HepG2 (cell line): Measurements from ENCODE around the gene SH2D6. TPM values are rescaled to one million over a fixed set of nuclear protein-coding genes. Genes with fewer than 3 reads are reported as not detected.

Experiments
- ATF5 ChIP-seq: sonication (generic); formaldehyde crosslinking; IDR thresholded peaks from 2 replicates; pipeline ENCODE4 v1.4.0; 2020; ENCODE audit warnings: mild to moderate bottlenecking, low read depth, missing genetic modification reagents
- ATF7 ChIP-seq, 2 experiments: fragments of 450-650 bp in 1 of 2; sonication (generic) in 1 of 2; formaldehyde crosslinking in 1 of 2; IDR thresholded peaks; 2 replicates each; pipeline versions ENCODE4 v1.4.0 to v1.6.1; 2016 to 2020; ENCODE audit warnings: antibody characterized with exemption in 1 of 2, mild to moderate bottlenecking in 1 of 2, missing genetic modification reagents in 1 of 2
- FOXA3 ChIP-seq: IDR thresholded peaks from 2 replicates; pipeline ENCODE4 v1.6.1; 2016; ENCODE audit warnings: missing genetic modification reagents, missing compliant biosample characterization
- IKZF4 ChIP-seq: sonication (generic); formaldehyde crosslinking; IDR thresholded peaks from 2 replicates; pipeline ENCODE4 v1.5.1; 2020; ENCODE audit warnings: borderline replicate concordance, mild to moderate bottlenecking, low read depth, missing genetic modification reagents; ENCODE audit errors: not compliant biosample characterization
- KLF9 ChIP-seq: IDR thresholded peaks from 2 replicates; pipeline ENCODE4 v1.6.1; 2016; ENCODE audit warnings: low read depth
- ZNF121 ChIP-seq: sonication (generic); formaldehyde crosslinking; IDR thresholded peaks from 2 replicates; pipeline ENCODE4 v1.5.0; 2020; ENCODE audit warnings: mild to moderate bottlenecking, missing genetic modification reagents
- ZNF20 ChIP-seq: sonication (generic); formaldehyde crosslinking; IDR thresholded peaks from 2 replicates; pipeline ENCODE4 v1.4.0; 2020; ENCODE audit warnings: mild to moderate bottlenecking, moderate library complexity, missing genetic modification reagents
- ZNF205 ChIP-seq: IDR thresholded peaks from 2 replicates; pipeline ENCODE4 v1.6.1; 2018; ENCODE audit warnings: missing biosample characterization, missing genetic modification reagents
- ZNF350 ChIP-seq: sonication (generic); formaldehyde crosslinking; IDR thresholded peaks from 2 replicates; pipeline ENCODE4 v1.4.0; 2020; ENCODE audit warnings: mild to moderate bottlenecking, low read depth, missing genetic modification reagents, borderline replicate concordance
- ZNF670 ChIP-seq: sonication (generic); formaldehyde crosslinking; IDR thresholded peaks from 2 replicates; pipeline ENCODE4 v1.8.0; 2022; ENCODE audit warnings: mild to moderate bottlenecking, missing genetic modification reagents, borderline replicate concordance
- ZNF672 ChIP-seq: sonication (generic); formaldehyde crosslinking; IDR thresholded peaks from 2 replicates; pipeline ENCODE4 v1.8.1; 2022; ENCODE audit warnings: missing genetic modification reagents
- ZSCAN21 ChIP-seq: sonication (generic); formaldehyde crosslinking; IDR thresholded peaks from 2 replicates; pipeline ENCODE4 v1.8.0; 2022; ENCODE audit warnings: mild to moderate bottlenecking, missing genetic modification reagents, moderate library complexity, borderline replicate concordance
- polyA plus RNA-seq, 8 experiments: library from polyadenylated mRNA; depleted of rRNA in 3 of 8; stranded (reverse) in 7 of 8; unstranded in 1 of 8; fragments of >200 nt; fragmentation: Illumina TruSeq in 4 of 8; extraction: Trizol in 4 of 8; gene quantifications; 2 replicates each; pipeline versions ENCODE4 v1.2.1 to v1.2.3, GENCODE V29; 2011 to 2016; ENCODE audit warnings: low read depth in 4 of 8, missing spikeins in 1 of 8, mixed read lengths in 1 of 8; ENCODE audit not compliant: insufficient read depth in 1 of 8
- total RNA-seq, 5 experiments: library from RNA; depleted of rRNA; stranded (reverse); fragments of >200 nt; fragmentation: Illumina TruSeq; extraction: Trizol; gene quantifications; 2 replicates each; pipeline ENCODE4 v1.2.3, GENCODE V29; 2016; ENCODE audit warnings: low read depth in 1 of 5
- TF ChIP-seq, protein P1 (sequence below): sonication (generic); formaldehyde crosslinking; conservative IDR thresholded peaks from 2 replicates; pipeline ENCODE4 v1.4.0; 2020; ENCODE audit warnings: missing genetic modification reagents
- TF ChIP-seq, protein P2 (sequence below): sonication (generic); formaldehyde crosslinking; IDR thresholded peaks from 2 replicates; pipeline ENCODE4 v1.8.1; 2023; ENCODE audit warnings: missing genetic modification reagents, inconsistent platforms, borderline replicate concordance
- TF ChIP-seq, protein P3 (sequence below): sonication (generic); formaldehyde crosslinking; IDR thresholded peaks from 2 replicates; pipeline ENCODE4 v1.4.0; 2020; ENCODE audit warnings: mild to moderate bottlenecking, missing genetic modification reagents

The SH2D6 gene
- total and polyA plus RNA-seq, 2 of the 13 experiments (the other 11 are each of a cell fraction or from before 2014, with no cell fraction given) = 0.11 to 0.26 TPM

DNA sequence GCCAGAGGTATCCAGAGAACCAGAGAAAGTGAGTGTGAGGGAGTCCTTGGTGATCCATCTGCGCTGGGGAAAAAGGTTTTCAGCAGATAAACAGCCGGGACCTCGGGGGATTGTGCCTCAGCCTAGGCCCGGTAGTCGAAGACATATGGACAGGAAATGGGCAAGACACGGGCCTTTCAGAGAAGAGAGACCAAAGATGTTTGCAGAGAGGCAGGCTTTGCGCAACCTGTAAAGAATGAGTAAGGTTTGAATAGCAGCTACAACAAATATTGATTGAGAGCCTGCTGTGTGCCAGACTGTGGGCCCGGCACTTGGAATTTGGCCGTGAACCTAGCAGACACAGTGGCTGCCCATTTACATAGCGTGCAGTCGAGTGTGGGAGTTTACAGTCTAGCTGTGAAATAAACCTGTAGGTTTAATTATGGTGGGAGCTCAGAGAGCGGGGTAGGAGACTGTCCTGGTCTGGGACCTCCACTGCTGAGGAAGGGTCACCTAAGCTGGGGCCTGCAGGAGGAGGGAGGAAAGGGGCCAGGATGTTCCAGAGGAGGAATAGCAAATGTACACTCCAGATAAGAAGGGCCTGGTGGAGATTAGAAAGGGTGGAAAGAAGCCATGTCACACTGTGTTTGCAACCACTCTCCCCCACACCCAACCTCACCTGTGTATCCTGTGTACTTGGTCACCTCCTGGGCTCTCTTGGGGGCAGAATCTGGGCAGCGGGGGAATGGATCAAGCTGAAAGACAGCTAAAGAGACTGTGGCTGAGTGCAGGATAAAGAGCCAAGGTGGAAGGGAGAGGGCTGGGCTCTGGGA lies 3.0 kb downstream of the SH2D6 start (continued):
- TF ChIP-seq, protein P1, sequence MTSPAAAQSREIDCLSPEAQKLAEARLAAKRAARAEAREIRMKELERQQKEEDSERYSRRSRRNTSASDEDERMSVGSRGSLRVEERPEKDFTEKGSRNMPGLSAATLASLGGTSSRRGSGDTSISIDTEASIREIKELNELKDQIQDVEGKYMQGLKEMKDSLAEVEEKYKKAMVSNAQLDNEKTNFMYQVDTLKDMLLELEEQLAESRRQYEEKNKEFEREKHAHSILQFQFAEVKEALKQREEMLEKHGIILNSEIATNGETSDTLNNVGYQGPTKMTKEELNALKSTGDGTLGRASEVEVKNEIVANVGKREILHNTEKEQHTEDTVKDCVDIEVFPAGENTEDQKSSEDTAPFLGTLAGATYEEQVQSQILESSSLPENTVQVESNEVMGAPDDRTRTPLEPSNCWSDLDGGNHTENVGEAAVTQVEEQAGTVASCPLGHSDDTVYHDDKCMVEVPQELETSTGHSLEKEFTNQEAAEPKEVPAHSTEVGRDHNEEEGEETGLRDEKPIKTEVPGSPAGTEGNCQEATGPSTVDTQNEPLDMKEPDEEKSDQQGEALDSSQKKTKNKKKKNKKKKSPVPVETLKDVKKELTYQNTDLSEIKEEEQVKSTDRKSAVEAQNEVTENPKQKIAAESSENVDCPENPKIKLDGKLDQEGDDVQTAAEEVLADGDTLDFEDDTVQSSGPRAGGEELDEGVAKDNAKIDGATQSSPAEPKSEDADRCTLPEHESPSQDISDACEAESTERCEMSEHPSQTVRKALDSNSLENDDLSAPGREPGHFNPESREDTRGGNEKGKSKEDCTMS (CRISPR knock-in tag) = 0 out of 2 replicates have a peak, but pooled peaks have one; percentile 20
- TF ChIP-seq ZNF670 (CRISPR knock-in tag) = peak; percentile 94
- no peak for TF ChIP-seq ZSCAN21 (CRISPR knock-in tag)
- TF ChIP-seq ATF7 (IDR thresholded peaks at IDR 0.05) = no peak
- peak; percentile 79; the same call in 1 of the 2 replicates for TF ChIP-seq ATF7 (CRISPR knock-in tag; IDR thresholded peaks at IDR 0.05)
- TF ChIP-seq, protein P2, sequence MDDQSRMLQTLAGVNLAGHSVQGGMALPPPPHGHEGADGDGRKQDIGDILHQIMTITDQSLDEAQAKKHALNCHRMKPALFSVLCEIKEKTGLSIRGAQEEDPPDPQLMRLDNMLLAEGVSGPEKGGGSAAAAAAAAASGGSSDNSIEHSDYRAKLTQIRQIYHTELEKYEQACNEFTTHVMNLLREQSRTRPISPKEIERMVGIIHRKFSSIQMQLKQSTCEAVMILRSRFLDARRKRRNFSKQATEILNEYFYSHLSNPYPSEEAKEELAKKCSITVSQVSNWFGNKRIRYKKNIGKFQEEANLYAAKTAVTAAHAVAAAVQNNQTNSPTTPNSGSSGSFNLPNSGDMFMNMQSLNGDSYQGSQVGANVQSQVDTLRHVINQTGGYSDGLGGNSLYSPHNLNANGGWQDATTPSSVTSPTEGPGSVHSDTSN (CRISPR knock-in tag) = 0 out of 2 replicates have a peak, but pooled peaks have one; percentile 34
- peak; percentile 35; the same call in 1 of the 2 replicates for TF ChIP-seq KLF9 (CRISPR knock-in tag)
- TF ChIP-seq ZNF205 (CRISPR knock-in tag) = peak; percentile 98
- TF ChIP-seq ZNF350 = peak; percentile 82; the same call in 1 of the 2 replicates
- peak; percentile 98 for TF ChIP-seq FOXA3 (CRISPR knock-in tag)
- no peak for TF ChIP-seq ZNF672 (CRISPR knock-in tag)
- TF ChIP-seq ATF5 (CRISPR knock-in tag) = no peak
- TF ChIP-seq, protein P3, sequence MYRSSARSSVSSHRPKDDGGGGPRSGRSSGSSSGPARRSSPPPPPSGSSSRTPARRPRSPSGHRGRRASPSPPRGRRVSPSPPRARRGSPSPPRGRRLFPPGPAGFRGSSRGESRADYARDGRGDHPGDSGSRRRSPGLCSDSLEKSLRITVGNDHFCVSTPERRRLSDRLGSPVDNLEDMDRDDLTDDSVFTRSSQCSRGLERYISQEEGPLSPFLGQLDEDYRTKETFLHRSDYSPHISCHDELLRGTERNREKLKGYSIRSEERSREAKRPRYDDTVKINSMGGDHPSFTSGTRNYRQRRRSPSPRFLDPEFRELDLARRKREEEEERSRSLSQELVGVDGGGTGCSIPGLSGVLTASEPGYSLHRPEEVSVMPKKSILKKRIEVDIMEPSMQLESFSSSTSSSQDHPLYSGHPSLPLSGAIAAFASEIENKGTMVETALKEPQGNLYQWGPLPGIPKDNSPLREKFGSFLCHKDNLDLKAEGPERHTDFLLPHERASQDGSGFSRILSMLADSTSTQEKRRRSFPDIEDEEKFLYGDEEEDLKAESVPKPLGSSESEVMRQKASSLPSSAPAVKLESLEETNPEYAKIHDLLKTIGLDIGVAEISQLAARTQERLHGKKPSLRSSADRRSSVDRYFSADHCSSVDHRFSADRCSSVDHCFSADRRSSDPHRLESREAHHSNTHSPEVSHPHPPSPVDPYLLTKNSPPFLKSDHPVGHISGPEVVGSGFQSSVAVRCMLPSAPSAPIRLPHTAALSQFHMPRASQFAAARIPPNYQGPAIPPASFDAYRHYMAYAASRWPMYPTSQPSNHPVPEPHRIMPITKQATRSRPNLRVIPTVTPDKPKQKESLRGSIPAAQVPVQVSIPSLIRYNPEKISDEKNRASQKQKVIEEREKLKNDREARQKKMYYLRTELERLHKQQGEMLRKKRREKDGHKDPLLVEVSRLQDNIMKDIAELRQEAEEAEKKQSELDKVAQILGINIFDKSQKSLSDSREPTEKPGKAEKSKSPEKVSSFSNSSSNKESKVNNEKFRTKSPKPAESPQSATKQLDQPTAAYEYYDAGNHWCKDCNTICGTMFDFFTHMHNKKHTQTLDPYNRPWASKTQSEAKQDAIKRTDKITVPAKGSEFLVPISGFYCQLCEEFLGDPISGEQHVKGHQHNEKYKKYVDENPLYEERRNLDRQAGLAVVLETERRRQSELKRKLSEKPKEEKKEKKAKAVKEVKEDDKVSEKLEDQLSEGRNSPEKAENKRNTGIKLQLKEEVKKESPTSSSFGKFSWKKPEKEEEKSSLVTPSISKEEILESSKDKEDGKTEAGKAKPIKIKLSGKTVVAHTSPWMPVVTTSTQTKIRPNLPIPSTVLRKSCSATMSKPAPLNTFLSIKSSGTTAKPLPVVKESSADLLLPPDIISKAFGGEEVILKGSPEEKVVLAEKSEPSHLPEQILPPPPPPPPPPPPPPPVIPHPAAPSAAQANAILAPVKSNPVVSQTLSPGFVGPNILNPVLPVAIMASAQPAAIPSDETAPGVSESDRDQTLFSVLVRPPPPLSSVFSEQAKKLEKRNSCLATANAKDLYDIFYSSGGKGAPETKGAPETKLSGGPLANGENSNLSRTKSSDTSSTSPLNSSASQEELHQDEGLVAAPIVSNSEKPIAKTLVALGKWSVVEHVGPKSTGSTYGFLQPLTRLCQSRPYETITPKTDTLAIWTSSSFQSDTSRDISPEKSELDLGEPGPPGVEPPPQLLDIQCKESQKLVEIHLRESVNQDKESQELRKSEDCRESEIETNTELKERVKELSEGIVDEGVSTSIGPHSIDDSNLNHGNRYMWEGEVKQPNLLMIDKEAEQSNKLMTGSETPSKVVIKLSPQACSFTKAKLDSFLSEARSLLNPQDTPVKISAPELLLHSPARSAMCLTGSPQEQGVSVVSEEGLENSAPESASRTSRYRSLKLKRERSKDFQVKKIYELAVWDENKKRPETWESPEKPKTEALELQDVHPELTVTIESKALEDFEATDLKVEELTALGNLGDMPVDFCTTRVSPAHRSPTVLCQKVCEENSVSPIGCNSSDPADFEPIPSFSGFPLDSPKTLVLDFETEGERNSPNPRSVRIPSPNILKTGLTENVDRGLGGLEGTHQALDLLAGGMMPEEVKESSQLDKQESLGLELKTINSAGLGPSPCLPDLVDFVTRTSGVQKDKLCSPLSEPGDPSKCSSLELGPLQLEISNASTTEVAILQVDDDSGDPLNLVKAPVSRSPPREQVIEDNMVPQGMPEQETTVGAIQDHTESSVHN (CRISPR knock-in tag) = peak; percentile 92
- peak; percentile 0 for TF ChIP-seq IKZF4 (CRISPR knock-in tag)
- TF ChIP-seq ZNF121 (CRISPR knock-in tag) = peak; percentile 68; the same call in 1 of the 2 replicates
- no peak for TF ChIP-seq ZNF20
